Endothelial cell (in vitro differentiated cells): ENCODE data around the gene EVPL. TPM values are rescaled to one million over a fixed set of nuclear protein-coding genes. Genes with fewer than 3 reads are reported as not detected.

ENCODE experiments used
- DNase-seq: peaks from one replicate; pipeline ENCODE4 v3.0.0; 2021; ENCODE audit warnings: low spot score
- H3K27ac Mint-ChIP-seq: one replicate; pipeline ENCODE4 v1.8.0; 2021; ENCODE audit warnings: mixed read lengths, inconsistent platforms; ENCODE audit not compliant: unreplicated experiment
- H3K27me3 Mint-ChIP-seq: one replicate; pipeline ENCODE4 v1.8.0; 2021; ENCODE audit warnings: mild to moderate bottlenecking, moderate library complexity, mixed read lengths, inconsistent platforms; ENCODE audit not compliant: unreplicated experiment
- H3K36me3 Mint-ChIP-seq: one replicate; pipeline ENCODE4 v1.8.0; 2021; ENCODE audit warnings: mild to moderate bottlenecking, low read depth, mixed read lengths, inconsistent platforms; ENCODE audit not compliant: unreplicated experiment
- H3K4me1 Mint-ChIP-seq: one replicate; pipeline ENCODE4 v1.8.0; 2021; ENCODE audit warnings: mild to moderate bottlenecking, mixed read lengths, inconsistent platforms; ENCODE audit not compliant: unreplicated experiment
- H3K4me3 Mint-ChIP-seq: one replicate; pipeline ENCODE4 v1.8.0; 2021; ENCODE audit warnings: mild to moderate bottlenecking, mixed read lengths, inconsistent platforms; ENCODE audit not compliant: unreplicated experiment
- H3K9me3 Mint-ChIP-seq: one replicate; pipeline ENCODE4 v1.8.0; 2021; ENCODE audit warnings: mixed read lengths, inconsistent platforms; ENCODE audit not compliant: unreplicated experiment
- CTCF ChIP-seq: fragments of 200-600 bp; sonication (generic); IDR thresholded peaks from one replicate; pipeline ENCODE4 v1.5.0; 2021; ENCODE audit warnings: antibody characterized with exemption; ENCODE audit not compliant: unreplicated experiment
- total RNA-seq: library from RNA; stranded (reverse); fragmentation: NEBNext Ultra II Directional; extraction: Animal tissue kit (Norgen Biotek cat#: 25700); gene quantifications from one replicate; pipeline ENCODE4 v1.2.1, GENCODE V29; 2021; ENCODE audit not compliant: unreplicated experiment

EVPL gene
- total RNA-seq, 1 donor from 2014 or later: not detected

DNA sequence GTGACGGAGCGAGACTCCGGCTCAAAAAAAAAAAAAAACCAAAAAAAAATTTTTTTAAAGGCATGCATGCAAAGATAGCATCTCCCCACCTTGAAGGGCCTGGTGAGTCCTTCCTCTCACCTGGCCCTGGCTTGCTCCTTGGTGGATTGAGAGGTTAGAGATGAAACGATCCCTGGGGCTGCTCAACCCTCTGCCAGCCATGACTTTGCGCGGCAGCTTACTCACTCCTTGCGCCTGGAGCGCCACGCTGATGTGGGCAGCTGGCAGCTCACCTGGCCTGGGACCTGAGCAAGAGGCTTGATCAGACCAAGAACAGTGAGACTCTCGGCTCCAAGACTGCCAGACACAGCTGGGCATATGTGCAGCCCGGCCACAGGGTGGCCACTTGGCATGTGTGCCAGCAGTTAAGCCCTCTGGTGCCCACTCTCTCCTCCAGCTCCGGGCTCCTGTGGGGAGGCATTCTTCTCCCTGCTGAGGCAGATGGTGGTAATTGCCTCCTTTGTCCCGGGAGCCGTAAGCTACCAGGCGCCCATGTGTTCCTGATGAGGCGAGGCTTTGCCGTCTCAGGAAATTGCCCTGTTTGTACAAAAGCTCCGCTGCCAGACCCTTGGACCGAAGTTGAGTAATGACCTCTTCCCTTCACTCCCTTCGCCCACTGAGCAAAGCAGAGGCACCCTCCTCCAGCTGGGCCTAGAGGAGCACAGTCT, 5.1 kb upstream of the EVPL start:
- no peaks in the 10 kb centered on the region for H3K9me3 Mint-ChIP-seq
- no peak overlapping the region for H3K4me3 Mint-ChIP-seq
- TF ChIP-seq CTCF: no peak
- no peak overlapping the region for H3K27ac Mint-ChIP-seq
- H3K27me3 Mint-ChIP-seq: peaks cover 4% of the 10 kb centered on the region
- H3K36me3 Mint-ChIP-seq: peaks cover 3% of the 10 kb centered on the region
- DNase-seq: no peak
- peaks cover 12% of the 10 kb centered on the region for H3K4me1 Mint-ChIP-seq

- no peak overlapping the region for H3K4me3 Mint-ChIP-seq
- H3K4me1 Mint-ChIP-seq: peaks cover 14% of the 10 kb centered on the region
- H3K27ac Mint-ChIP-seq: no peak overlapping the region
- no peak for TF ChIP-seq CTCF
- no peaks in the 10 kb centered on the region for H3K9me3 Mint-ChIP-seq
- H3K27me3 Mint-ChIP-seq: peaks cover 9% of the 10 kb centered on the region
- DNase-seq: no peak
- H3K36me3 Mint-ChIP-seq: no peaks in the 10 kb centered on the region
Observed at GRCh38 chr17:76026714-76027158, 370 bp downstream of the EVPL start.

GRCh38 chr17:76025294-76025693, 1.8 kb downstream of the EVPL start:
- no peaks in the 10 kb centered on the region for H3K36me3 Mint-ChIP-seq
- H3K4me3 Mint-ChIP-seq: no peak overlapping the region
- H3K4me1 Mint-ChIP-seq: peaks cover 14% of the 10 kb centered on the region
- H3K27me3 Mint-ChIP-seq: peaks cover 10% of the 10 kb centered on the region
- DNase-seq: no peak
- H3K27ac Mint-ChIP-seq: no peak overlapping the region
- H3K9me3 Mint-ChIP-seq: no peaks in the 10 kb centered on the region
- no peak for TF ChIP-seq CTCF

DNA sequence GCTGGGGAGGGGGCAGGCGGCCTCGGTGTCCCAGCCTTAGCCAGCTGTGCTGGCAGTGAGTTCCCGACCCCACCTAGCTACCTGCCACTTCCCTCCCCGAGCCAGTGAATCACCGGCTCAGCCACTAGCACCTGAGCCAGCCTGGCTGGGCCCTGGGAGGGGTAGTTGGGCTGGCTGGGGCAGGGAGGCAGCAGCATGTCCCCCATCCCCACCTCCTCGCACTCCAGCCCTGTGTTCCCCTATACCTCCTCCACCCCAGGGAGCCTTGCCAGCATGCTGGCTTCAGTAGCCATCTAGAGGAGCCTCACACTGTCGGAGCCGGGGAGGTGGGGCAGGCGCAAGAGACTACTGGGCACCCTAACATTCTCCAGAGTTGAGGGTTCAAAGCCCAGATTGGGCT, 2.8 kb downstream of the EVPL start:
- no peak overlapping the region for H3K4me3 Mint-ChIP-seq
- no peak for DNase-seq
- peaks cover 12% of the 10 kb centered on the region for H3K27me3 Mint-ChIP-seq
- no peak for TF ChIP-seq CTCF
- no peaks in the 10 kb centered on the region for H3K36me3 Mint-ChIP-seq
- no peak overlapping the region for H3K27ac Mint-ChIP-seq
- no peaks in the 10 kb centered on the region for H3K9me3 Mint-ChIP-seq
- peaks cover 8% of the 10 kb centered on the region for H3K4me1 Mint-ChIP-seq

GRCh38 chr17:76023900-76024237, 3.2 kb downstream of the EVPL start:
- no peak for TF ChIP-seq CTCF

More at GRCh38 chr17:76023900-76024237, 3.2 kb downstream of the EVPL start:
- H3K27ac Mint-ChIP-seq: no peak overlapping the region
- H3K27me3 Mint-ChIP-seq: peaks cover 12% of the 10 kb centered on the region
- H3K4me3 Mint-ChIP-seq: no peak overlapping the region
- no peak for DNase-seq
- peaks cover 6% of the 10 kb centered on the region for H3K4me1 Mint-ChIP-seq
- no peaks in the 10 kb centered on the region for H3K9me3 Mint-ChIP-seq
- no peaks in the 10 kb centered on the region for H3K36me3 Mint-ChIP-seq
